Measurements from ENCODE around the gene TNFRSF14. TPM values are rescaled to one million over a fixed set of nuclear protein-coding genes. Genes with fewer than 3 reads are reported as not detected.

The TNFRSF14 gene
- total RNA-seq, 1 experiment from 2014 or later: 8.1 TPM

- H3K9me3 ChIP-seq (replicated peaks): no peaks in the 10 kb centered on the region
- peaks cover 17% of the 10 kb centered on the region for H3K36me3 ChIP-seq
- no peak for DNase-seq (ENCODE audit: low read depth in 1 of 2, low spot score in 2 of 2)
- peaks cover 32% of the 10 kb centered on the region for H3K4me1 ChIP-seq (replicated peaks)
- no peak overlapping the region for H3K27ac ChIP-seq
- H3K4me3 ChIP-seq: no peak overlapping the region
- 0 out of 2 replicates have a peak, but pooled peaks cover 2% of the 10 kb centered on the region for H3K27me3 ChIP-seq (replicated peaks)
Measured at GRCh38 chr1:2528016-2528415, 28.2 kb upstream of the TNFRSF14 start.

- no peak for DNase-seq (ENCODE audit: low read depth in 1 of 2, low spot score in 2 of 2)
- H3K36me3 ChIP-seq: peaks cover 16% of the 10 kb centered on the region
- H3K4me1 ChIP-seq (replicated peaks): peaks cover 32% of the 10 kb centered on the region
- H3K27ac ChIP-seq: no peak overlapping the region
- no peaks in the 10 kb centered on the region for H3K9me3 ChIP-seq (replicated peaks)
- H3K4me3 ChIP-seq: no peak overlapping the region
- 0 out of 2 replicates have a peak, but pooled peaks cover 2% of the 10 kb centered on the region for H3K27me3 ChIP-seq (replicated peaks)
Measured at GRCh38 chr1:2528611-2528965, 27.6 kb upstream of the TNFRSF14 start.

- no peak overlapping the region for H3K27ac ChIP-seq
- DNase-seq (ENCODE audit: low read depth in 1 of 2, low spot score in 2 of 2): no peak
- peaks cover 31% of the 10 kb centered on the region for H3K4me1 ChIP-seq (replicated peaks)
- no peaks in the 10 kb centered on the region for H3K9me3 ChIP-seq (replicated peaks)
- H3K36me3 ChIP-seq: peaks cover 12% of the 10 kb centered on the region
- H3K27me3 ChIP-seq (replicated peaks): 0 out of 2 replicates have a peak, but pooled peaks cover 2% of the 10 kb centered on the region
- H3K4me3 ChIP-seq: no peak overlapping the region
Measured at GRCh38 chr1:2528966-2529783, 27.0 kb upstream of the TNFRSF14 start.

GRCh38 chr1:2529784-2530512 lies 26.2 kb upstream of the TNFRSF14 start, which contains the start of gene HES5:
HES5 (minus strand) TSS chr1:2530263; CDS start chr1:2530164, 99 bp downstream.
- Histone ChIP-seq H3K9me3 (replicated peaks) (no peaks in the 10 kb centered on the region), H3K27ac (no peak within 1 kb of the TSS), H3K36me3 (peaks cover 9% of the 10 kb centered on the region), H3K27me3 (replicated peaks) (0 out of 2 replicates have a peak, but pooled peaks cover 2% of the 10 kb centered on the region), H3K4me3 (no peak within 1 kb of the TSS), H3K4me1 (replicated peaks) (peaks cover 31% of the 10 kb centered on the region)
- no peak for DNase-seq (ENCODE audit: low read depth in 1 of 2, low spot score in 2 of 2)

GRCh38 chr1:2530513-2531361 lies 25.4 kb upstream of the TNFRSF14 start:
- H3K27ac ChIP-seq: no peak overlapping the region
- 0 out of 2 replicates have a peak, but pooled peaks cover 2% of the 10 kb centered on the region for H3K27me3 ChIP-seq (replicated peaks)
- no peak for DNase-seq (ENCODE audit: low read depth in 1 of 2, low spot score in 2 of 2)

GRCh38 chr1:2532485-2533160 lies 23.5 kb upstream of the TNFRSF14 start:
- no peak overlapping the region for H3K4me3 ChIP-seq

More at GRCh38 chr1:2530513-2531361, 25.4 kb upstream of the TNFRSF14 start:
- Histone ChIP-seq H3K4me1 (replicated peaks) (peaks cover 33% of the 10 kb centered on the region), H3K9me3 (replicated peaks) (no peaks in the 10 kb centered on the region), H3K36me3 (peaks cover 3% of the 10 kb centered on the region; the same call in 1 of the 2 replicates), H3K4me3 (no peak overlapping the region)

GRCh38 chr1:2533365-2533764 lies 22.8 kb upstream of the TNFRSF14 start:
- no peaks in the 10 kb centered on the region for H3K36me3 ChIP-seq
- H3K27ac ChIP-seq: no peak overlapping the region
- peaks cover 29% of the 10 kb centered on the region for H3K4me1 ChIP-seq (replicated peaks)
- no peak for DNase-seq (ENCODE audit: low read depth in 1 of 2, low spot score in 2 of 2)
- H3K27me3 ChIP-seq (replicated peaks): 0 out of 2 replicates have a peak, but pooled peaks cover 2% of the 10 kb centered on the region
- no peak overlapping the region for H3K4me3 ChIP-seq
- H3K9me3 ChIP-seq (replicated peaks): no peaks in the 10 kb centered on the region

More at GRCh38 chr1:2532485-2533160, 23.5 kb upstream of the TNFRSF14 start:
- H3K27ac ChIP-seq: no peak overlapping the region
- H3K4me1 ChIP-seq (replicated peaks): peaks cover 29% of the 10 kb centered on the region
- H3K27me3 ChIP-seq (replicated peaks): 0 out of 2 replicates have a peak, but pooled peaks cover 2% of the 10 kb centered on the region
- DNase-seq (ENCODE audit: low read depth in 1 of 2, low spot score in 2 of 2): no peak
- no peaks in the 10 kb centered on the region for H3K9me3 ChIP-seq (replicated peaks)
- H3K36me3 ChIP-seq: no peaks in the 10 kb centered on the region

- H3K9me3 ChIP-seq (replicated peaks): no peaks in the 10 kb centered on the region
- no peak overlapping the region for H3K27ac ChIP-seq
- H3K27me3 ChIP-seq (replicated peaks): 0 out of 2 replicates have a peak, but pooled peaks cover 2% of the 10 kb centered on the region
- H3K4me3 ChIP-seq: no peak overlapping the region
- no peak for DNase-seq (ENCODE audit: low read depth in 1 of 2, low spot score in 2 of 2)
- no peaks in the 10 kb centered on the region for H3K36me3 ChIP-seq
- H3K4me1 ChIP-seq (replicated peaks): peaks cover 29% of the 10 kb centered on the region
Measured at GRCh38 chr1:2534315-2534686, 21.9 kb upstream of the TNFRSF14 start.

- peak in 1 of 2 experiments; percentile 28 for DNase-seq (ENCODE audit: low read depth in 1 of 2, low spot score in 2 of 2)
- Histone ChIP-seq H3K4me3 (no peak overlapping the region), H3K36me3 (no peaks in the 10 kb centered on the region), H3K27me3 (replicated peaks) (0 out of 2 replicates have a peak, but pooled peaks cover 2% of the 10 kb centered on the region), H3K9me3 (replicated peaks) (no peaks in the 10 kb centered on the region), H3K4me1 (replicated peaks) (peaks cover 29% of the 10 kb centered on the region), H3K27ac (no peak overlapping the region)
Measured at GRCh38 chr1:2534687-2535441, 21.3 kb upstream of the TNFRSF14 start.

- Histone ChIP-seq H3K27ac (no peak overlapping the region), H3K36me3 (no peaks in the 10 kb centered on the region), H3K9me3 (replicated peaks) (no peaks in the 10 kb centered on the region), H3K4me3 (no peak overlapping the region), H3K27me3 (replicated peaks) (0 out of 2 replicates have a peak, but pooled peaks cover 2% of the 10 kb centered on the region), H3K4me1 (replicated peaks) (peaks cover 29% of the 10 kb centered on the region)
- no peak for DNase-seq (ENCODE audit: low read depth in 1 of 2, low spot score in 2 of 2)
Measured at GRCh38 chr1:2535455-2535854, 20.7 kb upstream of the TNFRSF14 start.

- Histone ChIP-seq H3K27me3 (replicated peaks) (0 out of 2 replicates have a peak, but pooled peaks cover 2% of the 10 kb centered on the region), H3K36me3 (no peaks in the 10 kb centered on the region), H3K4me1 (replicated peaks) (peaks cover 29% of the 10 kb centered on the region), H3K4me3 (no peak overlapping the region), H3K9me3 (replicated peaks) (no peaks in the 10 kb centered on the region), H3K27ac (no peak overlapping the region)
- no peak for DNase-seq (ENCODE audit: low read depth in 1 of 2, low spot score in 2 of 2)
Measured at GRCh38 chr1:2535981-2536380, 20.2 kb upstream of the TNFRSF14 start.

GRCh38 chr1:2537784-2538115 lies 18.4 kb upstream of the TNFRSF14 start:
- DNase-seq (ENCODE audit: low read depth in 1 of 2, low spot score in 2 of 2): no peak
- H3K9me3 ChIP-seq (replicated peaks): no peaks in the 10 kb centered on the region

More at GRCh38 chr1:2537784-2538115, 18.4 kb upstream of the TNFRSF14 start:
- Histone ChIP-seq H3K27ac (no peak overlapping the region), H3K4me1 (replicated peaks) (peaks cover 29% of the 10 kb centered on the region), H3K36me3 (no peaks in the 10 kb centered on the region), H3K27me3 (replicated peaks) (no peaks in the 10 kb centered on the region), H3K4me3 (no peak overlapping the region)
